Activated naive CD8-positive, alpha-beta T cell treated with anti-CD3 and anti-CD28 coated beads, Interleukin-2, amount 10 ng/mL, durations not matched to agents 7 days and 5 days (primary cell): ENCODE data around the gene OR51V1. TPM values are rescaled to one million over a fixed set of nuclear protein-coding genes. Genes with fewer than 3 reads are reported as not detected.

Experiments used
- ATAC-seq: fragments of 150-1000 bp; cut with Tn5 transposase; one replicate; pipeline ENCODE4 v1.10.0; 2021; ENCODE audit warnings: low read depth, moderate library complexity
- POLR2A ChIA-PET: fragments of 350-600 bp; sonication (Branson Sonifier 250); formaldehyde crosslinking; loops from one replicate; lab custom pipeline; 2021; ENCODE audit warnings: antibody characterized with exemption; lab: Charles Lee
- DNase-seq: peaks from one replicate; pipeline ENCODE4 v3.0.0; 2021
- H3K27ac Mint-ChIP-seq: one replicate; pipeline ENCODE4 v1.8.0; 2022; ENCODE audit warnings: mild to moderate bottlenecking, mixed read lengths
- H3K27me3 Mint-ChIP-seq: one replicate; pipeline ENCODE4 v1.8.0; 2022; ENCODE audit warnings: mild to moderate bottlenecking, moderate library complexity, mixed read lengths
- H3K36me3 Mint-ChIP-seq: one replicate; pipeline ENCODE4 v1.8.0; 2021; ENCODE audit warnings: mild to moderate bottlenecking, mixed read lengths
- H3K4me1 Mint-ChIP-seq: one replicate; pipeline ENCODE4 v1.8.0; 2021; ENCODE audit warnings: mixed read lengths
- H3K4me3 Mint-ChIP-seq: one replicate; pipeline ENCODE4 v1.8.0; 2022; ENCODE audit warnings: mild to moderate bottlenecking, moderate library complexity, mixed read lengths
- H3K9me3 Mint-ChIP-seq: one replicate; pipeline ENCODE4 v1.8.0; 2021; ENCODE audit warnings: mixed read lengths
- total RNA-seq, 2 experiments: library from RNA; stranded (reverse); gene quantifications; one replicate each; pipeline ENCODE4 v1.2.3, GENCODE V29; 2021

Gene OR51V1
- total RNA-seq, 2 experiments from 2014 or later, result not detected

DNA sequence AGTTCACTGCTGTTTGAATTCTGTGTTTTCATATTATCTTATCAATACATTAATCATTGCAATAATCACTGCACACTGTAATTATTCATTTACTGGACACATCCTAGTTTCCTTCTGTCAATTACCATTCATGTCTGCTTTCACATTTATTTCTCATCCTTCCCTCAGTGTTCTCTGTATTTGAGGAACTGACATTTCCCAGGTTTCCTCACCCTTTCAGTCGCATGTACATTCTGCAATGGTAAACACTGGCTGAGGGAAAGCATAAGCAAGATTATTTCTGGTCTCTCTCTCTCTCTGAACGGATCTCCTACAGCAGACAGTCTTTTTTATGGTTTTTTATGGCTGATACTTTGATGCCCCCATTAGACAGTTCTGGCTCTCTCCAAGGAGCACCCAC, 38.0 kb upstream of the OR51V1 start:
- no peak overlapping the region for H3K27ac Mint-ChIP-seq
- H3K27me3 Mint-ChIP-seq, result peaks cover 11% of the 10 kb centered on the region
- DNase-seq (no peak), ATAC-seq (no peak)
- no peaks in the 10 kb centered on the region for H3K36me3 Mint-ChIP-seq
- H3K4me1 Mint-ChIP-seq, result peaks cover 5% of the 10 kb centered on the region
- H3K4me3 Mint-ChIP-seq, result no peak overlapping the region
- POLR2A ChIA-PET, result no interaction called here
- no peaks in the 10 kb centered on the region for H3K9me3 Mint-ChIP-seq

DNA sequence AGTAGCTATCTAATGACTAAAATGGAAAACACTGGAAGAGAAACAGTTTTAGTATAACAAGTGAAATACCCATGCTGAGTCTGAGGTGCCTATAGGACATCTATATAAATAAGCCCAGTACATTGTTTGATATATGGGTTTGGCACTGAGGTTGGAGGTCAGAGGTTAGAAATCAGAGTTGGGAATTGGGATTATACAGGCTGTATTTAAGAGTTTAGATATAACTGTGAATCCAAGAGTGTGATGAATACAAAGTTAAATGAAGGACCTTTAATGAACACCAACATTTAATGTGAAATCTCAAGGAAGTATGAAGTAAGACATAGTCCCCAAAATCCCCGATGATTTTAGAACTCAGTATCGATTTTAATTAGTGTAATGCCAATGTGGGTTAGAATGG, 36.9 kb upstream of the OR51V1 start:
- H3K36me3 Mint-ChIP-seq, result no peaks in the 10 kb centered on the region
- no peak overlapping the region for H3K4me3 Mint-ChIP-seq
- ATAC-seq, result no peak
- peaks cover 5% of the 10 kb centered on the region for H3K4me1 Mint-ChIP-seq
- no peak for DNase-seq
- H3K9me3 Mint-ChIP-seq, result no peaks in the 10 kb centered on the region
- H3K27ac Mint-ChIP-seq, result no peak overlapping the region
- H3K27me3 Mint-ChIP-seq, result peaks cover 11% of the 10 kb centered on the region
- POLR2A ChIA-PET, result no interaction called here

GRCh38 chr11:5235364-5236095, 35.0 kb upstream of the OR51V1 start:
- POLR2A ChIA-PET, result no interaction called here
- peaks cover 5% of the 10 kb centered on the region for H3K4me1 Mint-ChIP-seq
- no peak overlapping the region for H3K27ac Mint-ChIP-seq
- H3K9me3 Mint-ChIP-seq, result no peaks in the 10 kb centered on the region
- H3K36me3 Mint-ChIP-seq, result no peaks in the 10 kb centered on the region
- DNase-seq (no peak), ATAC-seq (no peak)
- no peak overlapping the region for H3K4me3 Mint-ChIP-seq
- H3K27me3 Mint-ChIP-seq, result peaks cover 18% of the 10 kb centered on the region

DNA sequence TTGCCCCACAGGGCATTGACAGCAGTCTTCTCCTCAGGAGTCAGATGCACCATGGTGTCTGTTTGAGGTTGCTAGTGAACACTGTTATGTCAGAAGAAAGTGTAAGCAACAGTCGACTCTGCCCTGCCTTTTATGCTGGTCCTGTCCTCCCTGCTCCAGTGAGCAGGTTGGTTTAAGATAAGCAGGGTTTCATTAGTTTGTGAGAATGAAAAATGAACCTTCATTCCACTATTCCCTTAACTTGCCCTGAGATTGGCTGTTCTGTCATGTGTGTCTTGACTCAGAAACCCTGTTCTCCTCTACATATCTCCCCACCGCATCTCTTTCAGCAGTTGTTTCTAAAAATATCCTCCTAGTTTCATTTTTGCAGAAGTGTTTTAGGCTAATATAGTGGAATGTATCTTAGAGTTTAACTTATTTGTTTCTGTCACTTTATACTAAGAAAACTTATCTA, 33.9 kb upstream of the OR51V1 start, which contains the start of gene HBD:
Gene HBD, minus strand, starts transcription at position 103 of the 454 bp plus-strand sequence. Its CDS starts 50 bp downstream, at position 53.
- H3K36me3 Mint-ChIP-seq, result no peaks in the 10 kb centered on the region
- H3K27me3 Mint-ChIP-seq, result peaks cover 17% of the 10 kb centered on the region
- H3K27ac Mint-ChIP-seq, result no peak within 1 kb of the TSS
- DNase-seq, result no peak
- POLR2A ChIA-PET, result no interaction called here
- no peaks in the 10 kb centered on the region for H3K9me3 Mint-ChIP-seq
- no peak for ATAC-seq
- H3K4me3 Mint-ChIP-seq, result no peak within 1 kb of the TSS
- H3K4me1 Mint-ChIP-seq, result peaks cover 5% of the 10 kb centered on the region

DNA sequence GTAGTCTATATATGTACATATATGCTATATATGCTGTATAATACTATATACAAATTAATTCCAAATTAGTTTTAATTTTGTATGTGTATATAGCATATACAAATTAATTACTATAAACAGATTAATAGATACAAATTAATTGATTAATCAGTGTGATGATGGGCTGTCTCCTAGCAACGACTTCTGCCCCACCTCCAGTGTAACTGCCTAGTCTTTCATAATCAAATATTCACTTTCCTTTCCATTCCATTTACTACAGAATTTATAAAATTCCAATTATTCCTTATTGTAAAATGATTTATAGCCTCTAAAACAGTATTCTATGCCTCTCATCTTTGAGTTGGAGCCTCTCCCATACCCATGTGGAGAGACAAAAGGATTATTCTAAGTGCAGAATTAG, 32.8 kb upstream of the OR51V1 start:
- Mint-ChIP-seq H3K4me1 (peaks cover 5% of the 10 kb centered on the region), H3K4me3 (no peak overlapping the region), H3K9me3 (no peaks in the 10 kb centered on the region), H3K36me3 (no peaks in the 10 kb centered on the region), H3K27ac (no peak overlapping the region), H3K27me3 (peaks cover 17% of the 10 kb centered on the region)
- ATAC-seq (no peak), DNase-seq (no peak)
- POLR2A ChIA-PET, result no interaction called here

- DNase-seq (no peak), ATAC-seq (no peak)
- Mint-ChIP-seq H3K36me3 (no peaks in the 10 kb centered on the region), H3K27me3 (peaks cover 17% of the 10 kb centered on the region), H3K4me3 (no peak overlapping the region), H3K27ac (no peak overlapping the region), H3K4me1 (peaks cover 5% of the 10 kb centered on the region), H3K9me3 (no peaks in the 10 kb centered on the region)
- POLR2A ChIA-PET, result no interaction called here
These were observed 32.3 kb upstream of the OR51V1 start for GRCh38 chr11:5232821-5233220.

- POLR2A ChIA-PET, result no interaction called here
- Mint-ChIP-seq H3K27me3 (peaks cover 17% of the 10 kb centered on the region), H3K4me3 (no peak overlapping the region), H3K4me1 (peaks cover 5% of the 10 kb centered on the region), H3K36me3 (no peaks in the 10 kb centered on the region), H3K9me3 (no peaks in the 10 kb centered on the region), H3K27ac (no peak overlapping the region)
- DNase-seq (no peak), ATAC-seq (no peak)
These were observed 31.7 kb upstream of the OR51V1 start for GRCh38 chr11:5232176-5232575.

GRCh38 chr11:5231111-5231510, 30.6 kb upstream of the OR51V1 start:
- H3K9me3 Mint-ChIP-seq, result no peaks in the 10 kb centered on the region
- POLR2A ChIA-PET, result no interaction called here
- H3K4me1 Mint-ChIP-seq, result peaks cover 5% of the 10 kb centered on the region
- no peak overlapping the region for H3K27ac Mint-ChIP-seq
- DNase-seq (no peak), ATAC-seq (no peak)
- peaks cover 14% of the 10 kb centered on the region for H3K27me3 Mint-ChIP-seq
- H3K4me3 Mint-ChIP-seq, result no peak overlapping the region
- H3K36me3 Mint-ChIP-seq, result no peaks in the 10 kb centered on the region

DNA sequence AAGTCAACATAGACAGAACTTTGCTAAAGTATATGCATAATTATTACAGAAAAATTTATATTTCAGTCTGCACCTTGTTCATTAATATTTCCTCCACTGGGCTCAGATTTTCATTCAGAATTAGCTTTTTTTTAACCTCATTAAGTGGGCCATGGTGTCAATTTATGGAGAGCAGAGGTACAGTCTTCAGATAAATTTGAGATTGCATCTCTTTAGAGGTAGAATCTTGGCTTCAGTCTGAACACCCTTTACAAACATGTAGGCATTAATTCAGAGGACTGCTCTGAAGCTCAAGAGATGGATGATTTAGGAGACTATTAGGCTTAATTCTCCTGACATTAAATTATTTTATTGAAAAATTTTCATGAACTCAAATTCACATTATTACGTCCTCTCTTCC, 29.8 kb upstream of the OR51V1 start:
- Mint-ChIP-seq H3K4me1 (peaks cover 5% of the 10 kb centered on the region), H3K27ac (no peak overlapping the region), H3K9me3 (no peaks in the 10 kb centered on the region), H3K4me3 (no peak overlapping the region), H3K36me3 (no peaks in the 10 kb centered on the region), H3K27me3 (peaks cover 9% of the 10 kb centered on the region)
- POLR2A ChIA-PET, result no interaction called here
- DNase-seq, result no peak
- no peak for ATAC-seq

DNA sequence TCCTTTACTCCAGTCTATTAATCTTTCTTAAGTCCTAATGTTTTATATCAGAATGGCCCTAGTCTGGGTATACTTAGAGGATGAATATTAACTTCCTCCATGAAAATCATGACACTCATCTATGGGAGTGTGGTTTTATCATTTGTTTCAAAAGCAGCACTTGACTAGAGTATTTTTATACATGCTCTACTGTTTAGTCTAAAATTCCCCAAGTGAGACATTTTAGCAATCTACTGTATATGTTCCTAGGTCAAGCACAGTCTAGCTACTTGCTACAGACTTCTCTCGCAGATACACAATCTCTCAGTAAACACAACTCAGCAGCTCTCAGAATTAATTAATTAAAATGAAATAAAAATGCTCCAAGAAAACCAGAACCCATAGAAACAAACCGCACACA, 29.3 kb upstream of the OR51V1 start:
- ATAC-seq (no peak), DNase-seq (no peak)
- Mint-ChIP-seq H3K9me3 (no peaks in the 10 kb centered on the region), H3K4me3 (no peak overlapping the region), H3K4me1 (peaks cover 5% of the 10 kb centered on the region), H3K36me3 (no peaks in the 10 kb centered on the region), H3K27ac (no peak overlapping the region), H3K27me3 (peaks cover 7% of the 10 kb centered on the region)
- POLR2A ChIA-PET, result no interaction called here

- ATAC-seq, result no peak
- no peak overlapping the region for H3K4me3 Mint-ChIP-seq
- H3K27ac Mint-ChIP-seq, result no peak overlapping the region
- POLR2A ChIA-PET, result no interaction called here
- peaks cover 7% of the 10 kb centered on the region for H3K27me3 Mint-ChIP-seq
- H3K4me1 Mint-ChIP-seq, result peaks cover 2% of the 10 kb centered on the region
- H3K9me3 Mint-ChIP-seq, result no peaks in the 10 kb centered on the region
- no peaks in the 10 kb centered on the region for H3K36me3 Mint-ChIP-seq
- no peak for DNase-seq
These were observed 28.9 kb upstream of the OR51V1 start for GRCh38 chr11:5229356-5229755.

DNA sequence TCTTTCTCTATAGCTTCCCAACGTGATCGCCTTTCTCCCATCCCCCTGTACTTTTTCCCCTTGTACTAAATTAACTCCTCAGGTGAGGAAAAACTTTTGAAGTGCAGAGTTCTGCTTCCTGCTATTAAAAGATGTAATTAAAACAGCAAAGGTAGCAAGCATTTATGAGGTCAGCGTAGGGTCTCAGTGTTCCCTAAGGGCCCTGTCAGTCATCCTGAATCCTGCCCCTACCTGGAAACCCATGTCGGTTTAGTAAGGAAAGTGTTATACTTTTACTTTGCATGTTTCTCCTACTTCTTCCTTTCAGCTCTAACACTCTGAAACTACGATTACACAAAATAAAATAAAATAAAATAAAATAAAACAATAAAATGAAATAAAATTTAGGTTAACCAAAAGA, 27.6 kb upstream of the OR51V1 start:
- Mint-ChIP-seq H3K27me3 (peaks cover 7% of the 10 kb centered on the region), H3K9me3 (no peaks in the 10 kb centered on the region), H3K4me3 (no peak overlapping the region), H3K27ac (no peak overlapping the region), H3K4me1 (no peaks in the 10 kb centered on the region), H3K36me3 (no peaks in the 10 kb centered on the region)
- POLR2A ChIA-PET, result no interaction called here
- DNase-seq (no peak), ATAC-seq (no peak)

DNA sequence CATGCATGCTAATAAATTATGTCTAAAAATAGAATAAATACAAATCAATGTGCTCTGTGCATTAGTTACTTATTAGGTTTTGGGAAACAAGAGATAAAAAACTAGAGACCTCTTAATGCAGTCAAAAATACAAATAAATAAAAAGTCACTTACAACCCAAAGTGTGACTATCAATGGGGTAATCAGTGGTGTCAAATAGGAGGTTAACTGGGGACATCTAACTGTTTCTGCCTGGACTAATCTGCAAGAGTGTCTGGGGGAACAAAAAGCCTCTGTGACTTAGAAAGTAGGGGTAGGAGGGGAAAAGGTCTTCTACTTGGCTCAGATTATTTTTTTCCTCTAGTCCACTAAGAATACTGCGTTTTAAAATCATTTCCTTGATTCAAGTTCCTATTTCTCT, 27.2 kb upstream of the OR51V1 start:
- Mint-ChIP-seq H3K27ac (no peak overlapping the region), H3K4me1 (no peaks in the 10 kb centered on the region), H3K9me3 (no peaks in the 10 kb centered on the region), H3K27me3 (peaks cover 7% of the 10 kb centered on the region), H3K4me3 (no peak overlapping the region), H3K36me3 (no peaks in the 10 kb centered on the region)
- no peak for DNase-seq
- POLR2A ChIA-PET, result no interaction called here
- no peak for ATAC-seq

DNA sequence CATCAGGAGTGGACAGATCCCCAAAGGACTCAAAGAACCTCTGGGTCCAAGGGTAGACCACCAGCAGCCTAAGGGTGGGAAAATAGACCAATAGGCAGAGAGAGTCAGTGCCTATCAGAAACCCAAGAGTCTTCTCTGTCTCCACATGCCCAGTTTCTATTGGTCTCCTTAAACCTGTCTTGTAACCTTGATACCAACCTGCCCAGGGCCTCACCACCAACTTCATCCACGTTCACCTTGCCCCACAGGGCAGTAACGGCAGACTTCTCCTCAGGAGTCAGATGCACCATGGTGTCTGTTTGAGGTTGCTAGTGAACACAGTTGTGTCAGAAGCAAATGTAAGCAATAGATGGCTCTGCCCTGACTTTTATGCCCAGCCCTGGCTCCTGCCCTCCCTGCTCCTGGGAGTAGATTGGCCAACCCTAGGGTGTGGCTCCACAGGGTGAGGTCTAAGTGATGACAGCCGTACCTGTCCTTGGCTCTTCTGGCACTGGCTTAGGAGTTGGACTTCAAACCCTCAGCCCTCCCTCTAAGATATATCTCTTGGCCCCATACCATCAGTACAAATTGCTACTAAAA, 26.3 kb upstream of the OR51V1 start, which contains the start of gene HBB:
Gene HBB, minus strand, starts transcription at position 340 of the 579 bp plus-strand sequence. Its CDS starts 50 bp downstream, at position 290.
- Mint-ChIP-seq H3K27me3 (peaks cover 7% of the 10 kb centered on the region), H3K9me3 (no peaks in the 10 kb centered on the region), H3K36me3 (no peaks in the 10 kb centered on the region), H3K4me1 (no peaks in the 10 kb centered on the region), H3K4me3 (no peak within 1 kb of the TSS), H3K27ac (no peak within 1 kb of the TSS)
- POLR2A ChIA-PET, result no interaction called here
- DNase-seq, result no peak
- no peak for ATAC-seq
